ENCODE data around the gene C12orf57.
"Not testable (repeated sequence)": the region's sequence is repeated elsewhere in the genome, so short reads cannot be mapped to it uniquely, and the experiment has no call there.

The C12orf57 gene, protein sequence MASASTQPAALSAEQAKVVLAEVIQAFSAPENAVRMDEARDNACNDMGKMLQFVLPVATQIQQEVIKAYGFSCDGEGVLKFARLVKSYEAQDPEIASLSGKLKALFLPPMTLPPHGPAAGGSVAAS

DNA sequence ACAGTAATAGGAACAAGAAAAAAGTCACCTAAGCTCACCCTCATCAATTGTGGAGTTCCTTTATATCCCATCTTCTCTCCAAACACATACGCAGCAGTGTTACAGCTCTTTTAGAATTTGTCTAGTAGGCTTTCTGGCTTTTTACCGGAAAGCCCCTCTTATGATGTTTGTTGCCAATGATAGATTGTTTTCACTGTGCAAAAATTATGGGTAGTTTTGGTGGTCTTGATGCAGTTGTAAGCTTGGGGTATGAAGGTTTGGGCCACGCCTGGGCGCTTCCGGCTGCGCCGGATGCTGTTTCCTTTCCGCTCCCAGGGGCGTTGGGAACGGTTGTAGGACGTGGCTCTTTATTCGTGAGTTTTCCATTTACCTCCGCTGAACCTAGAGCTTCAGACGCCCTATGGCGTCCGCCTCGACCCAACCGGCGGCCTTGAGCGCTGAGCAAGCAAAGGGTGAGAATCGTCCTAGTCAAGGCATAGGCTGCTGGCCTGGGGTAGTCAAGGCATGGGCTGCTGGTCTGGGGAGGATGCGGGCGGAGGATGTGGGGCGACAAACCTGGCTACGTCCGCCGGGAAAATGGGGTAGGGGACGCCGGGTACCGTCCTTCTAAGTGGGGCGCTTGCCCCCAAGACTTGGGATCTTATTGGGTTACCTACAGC, at the start of gene C12orf57, which contains the start of gene RNU7-1:
TSS of gene C12orf57 (plus strand) at position 301 of the 659 bp plus-strand sequence. CDS start at position 401, 100 bp downstream.
TSS of gene RNU7-1 (plus strand) at position 95 of the 659 bp plus-strand sequence.
- Mint-ChIP-seq H3K4me1 (peaks cover 39% of the 10 kb centered on the region), H3K27me3 (no peaks in the 10 kb centered on the region), H3K36me3 (peaks cover 4% of the 10 kb centered on the region), H3K9me3 (no peaks in the 10 kb centered on the region), H3K27ac (peak within 1 kb of the TSS; percentile 100), H3K4me3 (peak within 1 kb of the TSS; percentile 95)
- ATAC-seq (ENCODE audit: low read depth) (peak; percentile 61), DNase-seq (ENCODE audit: low spot score in 2 of 2) (peak; percentile 63 to 79)

DNA sequence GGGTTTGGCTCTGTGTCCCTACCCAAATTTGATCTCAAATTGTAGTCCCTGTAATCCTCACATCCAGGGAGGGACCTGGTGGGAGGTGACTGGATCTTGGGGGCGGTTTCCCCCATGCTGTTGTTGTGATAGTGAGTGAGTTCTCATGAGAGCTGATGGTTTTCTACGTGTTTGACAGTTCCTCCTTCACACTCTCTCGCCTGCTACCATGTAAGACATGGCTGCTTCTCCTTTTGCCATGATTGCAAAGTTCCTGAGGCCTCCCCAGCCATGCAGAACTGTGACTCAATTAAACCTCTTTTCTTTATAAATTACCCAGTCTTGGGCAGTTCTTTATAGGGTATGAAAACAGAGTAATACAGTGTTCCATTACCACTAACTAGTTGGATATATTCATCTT, 49.5 kb upstream of the C12orf57 start:
- H3K4me1 Mint-ChIP-seq = peaks cover 3% of the 10 kb centered on the region
- H3K27ac Mint-ChIP-seq = no peak overlapping the region
- H3K36me3 Mint-ChIP-seq = no peaks in the 10 kb centered on the region
- no peaks in the 10 kb centered on the region for H3K27me3 Mint-ChIP-seq
- ATAC-seq (ENCODE audit: low read depth) (no peak), DNase-seq (ENCODE audit: low spot score in 2 of 2) (no peak)
- no peaks in the 10 kb centered on the region for H3K9me3 Mint-ChIP-seq
- no peak overlapping the region for H3K4me3 Mint-ChIP-seq

DNA sequence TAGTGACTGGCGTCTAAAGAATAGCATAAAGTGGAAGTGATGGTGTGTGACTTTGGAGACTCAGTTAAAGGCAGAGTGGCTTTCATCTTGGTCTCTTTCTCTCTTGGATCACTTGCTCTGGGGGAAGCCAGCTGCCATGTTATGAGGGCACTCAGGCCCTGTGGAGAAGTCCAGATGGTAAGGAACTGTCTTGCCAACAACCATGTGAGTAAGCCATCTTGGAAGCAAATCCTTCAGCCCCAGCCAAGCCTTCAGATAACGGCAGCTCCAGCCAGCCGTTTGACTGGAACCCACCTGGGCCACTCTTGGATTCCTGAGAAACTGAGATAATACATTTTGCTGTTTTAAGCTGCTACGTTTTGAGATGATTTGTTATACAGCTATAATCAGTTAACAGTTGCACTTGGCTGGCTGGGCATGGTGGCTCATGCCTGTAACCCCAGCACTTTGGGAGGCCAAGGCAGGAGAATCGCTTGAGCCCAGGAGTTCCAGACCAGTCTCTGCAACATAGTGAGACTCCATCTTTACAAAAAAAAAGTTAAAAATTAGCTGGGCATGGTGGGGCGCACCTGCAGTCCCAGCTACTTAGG, 46.9 kb upstream of the C12orf57 start:
- no peaks in the 10 kb centered on the region for H3K36me3 Mint-ChIP-seq
- H3K9me3 Mint-ChIP-seq = no peaks in the 10 kb centered on the region
- peaks cover 4% of the 10 kb centered on the region for H3K4me1 Mint-ChIP-seq
- no peak overlapping the region for H3K4me3 Mint-ChIP-seq
- ATAC-seq (ENCODE audit: low read depth) = no peak
- H3K27me3 Mint-ChIP-seq = no peaks in the 10 kb centered on the region
- DNase-seq (ENCODE audit: low spot score in 2 of 2) = no peak
- no peak overlapping the region for H3K27ac Mint-ChIP-seq

DNA sequence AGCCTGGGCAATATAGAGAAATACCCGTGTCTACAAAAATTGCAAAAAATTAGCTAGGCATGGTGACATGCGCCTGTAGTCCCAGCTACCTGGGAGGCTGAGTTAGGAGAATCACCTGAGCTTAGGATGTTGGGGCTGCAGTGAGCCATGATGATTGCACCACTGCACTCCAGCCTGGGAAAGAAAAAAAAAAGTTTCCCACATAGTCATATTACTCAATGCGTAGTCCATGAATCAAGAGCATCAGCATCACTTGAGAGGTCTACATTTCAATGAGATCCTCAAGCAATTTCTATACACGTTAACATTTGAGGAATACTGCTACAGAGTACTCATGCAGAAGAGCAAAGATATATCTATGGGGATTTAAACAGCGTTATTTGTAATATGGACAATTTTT, 44.4 kb upstream of the C12orf57 start:
- Mint-ChIP-seq H3K9me3 (no peaks in the 10 kb centered on the region), H3K36me3 (no peaks in the 10 kb centered on the region), H3K27me3 (no peaks in the 10 kb centered on the region), H3K4me1 (peaks cover 9% of the 10 kb centered on the region), H3K27ac (no peak overlapping the region), H3K4me3 (no peak overlapping the region)
- no peak for ATAC-seq (ENCODE audit: low read depth)
- no peak for DNase-seq (ENCODE audit: low spot score in 2 of 2)

DNA sequence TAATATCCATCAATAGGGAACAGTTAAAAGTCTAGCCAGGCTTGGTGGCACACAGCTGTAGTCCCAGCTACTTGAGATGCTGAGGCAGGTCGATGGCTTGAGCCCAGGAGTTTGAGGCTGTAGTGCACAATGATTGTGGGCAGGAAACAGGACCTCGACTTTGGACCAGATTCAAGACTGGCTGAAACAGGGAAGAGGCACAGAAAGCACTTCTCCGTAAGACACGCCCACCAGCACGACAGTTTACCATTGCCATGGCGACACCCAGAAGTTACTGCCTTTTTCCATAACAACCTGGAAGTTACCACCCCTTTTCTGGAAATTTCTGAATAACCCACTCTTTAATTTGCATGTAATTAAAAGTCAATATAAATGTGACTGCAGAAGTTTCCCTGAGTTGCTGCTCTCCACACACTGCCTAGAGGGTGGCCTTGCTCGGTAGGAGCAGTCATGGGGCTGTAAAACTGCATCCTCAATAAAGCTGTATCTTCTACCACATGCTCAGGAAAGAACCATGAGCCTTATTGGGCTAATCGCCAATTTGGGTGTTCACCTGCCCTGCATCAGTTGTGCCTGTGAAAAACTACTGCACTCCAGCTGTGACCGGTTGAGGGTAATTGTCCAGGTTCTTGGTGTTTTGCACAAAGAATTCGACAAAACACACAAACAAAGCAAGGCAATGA, 43.8 kb upstream of the C12orf57 start:
- no peak overlapping the region for H3K27ac Mint-ChIP-seq
- DNase-seq (ENCODE audit: low spot score in 2 of 2) = no peak

DNA sequence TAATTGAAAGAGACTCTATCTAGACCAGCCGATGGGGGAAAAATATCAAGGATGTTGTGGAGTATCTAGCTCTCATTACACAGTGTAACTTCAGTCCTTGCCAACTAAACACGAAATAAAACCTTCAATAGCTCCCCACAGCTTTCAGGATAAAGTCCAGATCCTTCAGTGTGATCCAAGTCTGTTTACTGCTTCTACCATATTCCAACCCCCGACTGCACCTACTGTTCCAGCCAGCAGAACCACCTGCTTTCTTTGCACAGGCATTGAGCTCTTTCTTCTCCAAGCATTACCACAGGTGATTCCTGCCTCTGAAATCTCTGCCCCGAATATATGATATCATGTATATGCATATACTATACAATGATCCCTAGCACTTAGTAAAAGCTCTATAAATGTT, 41.4 kb upstream of the C12orf57 start:
- no peak for DNase-seq (ENCODE audit: low spot score in 2 of 2)
- H3K27me3 Mint-ChIP-seq = no peaks in the 10 kb centered on the region
- no peak for ATAC-seq (ENCODE audit: low read depth)
- peaks cover 9% of the 10 kb centered on the region for H3K4me1 Mint-ChIP-seq
- H3K4me3 Mint-ChIP-seq = no peak overlapping the region
- peaks cover 1% of the 10 kb centered on the region for H3K36me3 Mint-ChIP-seq
- no peaks in the 10 kb centered on the region for H3K9me3 Mint-ChIP-seq
- no peak overlapping the region for H3K27ac Mint-ChIP-seq

More for the DNA sequence above, 43.8 kb upstream of the C12orf57 start:
- Mint-ChIP-seq H3K27me3 (no peaks in the 10 kb centered on the region), H3K4me3 (no peak overlapping the region), H3K4me1 (peaks cover 9% of the 10 kb centered on the region), H3K9me3 (no peaks in the 10 kb centered on the region), H3K36me3 (no peaks in the 10 kb centered on the region)
- no peak for ATAC-seq (ENCODE audit: low read depth)

DNA sequence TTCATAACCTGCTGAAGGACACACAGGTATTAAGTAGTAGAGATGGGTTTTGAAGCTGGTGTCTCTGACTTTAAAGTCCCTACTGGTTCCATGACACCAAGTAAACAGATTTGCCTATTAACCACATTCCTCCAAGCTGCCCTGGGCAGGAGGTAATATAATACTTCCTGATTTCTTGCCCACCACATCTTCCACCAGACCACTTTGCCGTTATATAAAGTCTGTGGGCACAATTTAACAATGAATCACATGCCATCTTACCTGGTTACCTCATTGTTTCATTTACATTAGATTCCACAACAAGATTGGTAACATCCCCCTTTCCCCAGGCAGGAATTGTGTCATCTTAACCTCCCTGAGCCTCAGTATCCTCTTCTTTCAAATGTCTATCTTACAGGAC, 40.1 kb upstream of the C12orf57 start:
- H3K36me3 Mint-ChIP-seq = peaks cover 1% of the 10 kb centered on the region
- H3K9me3 Mint-ChIP-seq = no peaks in the 10 kb centered on the region
- peaks cover 9% of the 10 kb centered on the region for H3K4me1 Mint-ChIP-seq
- ATAC-seq (ENCODE audit: low read depth) (no peak), DNase-seq (ENCODE audit: low spot score in 2 of 2) (no peak)
- H3K27me3 Mint-ChIP-seq = no peaks in the 10 kb centered on the region
- no peak overlapping the region for H3K27ac Mint-ChIP-seq
- no peak overlapping the region for H3K4me3 Mint-ChIP-seq

DNA sequence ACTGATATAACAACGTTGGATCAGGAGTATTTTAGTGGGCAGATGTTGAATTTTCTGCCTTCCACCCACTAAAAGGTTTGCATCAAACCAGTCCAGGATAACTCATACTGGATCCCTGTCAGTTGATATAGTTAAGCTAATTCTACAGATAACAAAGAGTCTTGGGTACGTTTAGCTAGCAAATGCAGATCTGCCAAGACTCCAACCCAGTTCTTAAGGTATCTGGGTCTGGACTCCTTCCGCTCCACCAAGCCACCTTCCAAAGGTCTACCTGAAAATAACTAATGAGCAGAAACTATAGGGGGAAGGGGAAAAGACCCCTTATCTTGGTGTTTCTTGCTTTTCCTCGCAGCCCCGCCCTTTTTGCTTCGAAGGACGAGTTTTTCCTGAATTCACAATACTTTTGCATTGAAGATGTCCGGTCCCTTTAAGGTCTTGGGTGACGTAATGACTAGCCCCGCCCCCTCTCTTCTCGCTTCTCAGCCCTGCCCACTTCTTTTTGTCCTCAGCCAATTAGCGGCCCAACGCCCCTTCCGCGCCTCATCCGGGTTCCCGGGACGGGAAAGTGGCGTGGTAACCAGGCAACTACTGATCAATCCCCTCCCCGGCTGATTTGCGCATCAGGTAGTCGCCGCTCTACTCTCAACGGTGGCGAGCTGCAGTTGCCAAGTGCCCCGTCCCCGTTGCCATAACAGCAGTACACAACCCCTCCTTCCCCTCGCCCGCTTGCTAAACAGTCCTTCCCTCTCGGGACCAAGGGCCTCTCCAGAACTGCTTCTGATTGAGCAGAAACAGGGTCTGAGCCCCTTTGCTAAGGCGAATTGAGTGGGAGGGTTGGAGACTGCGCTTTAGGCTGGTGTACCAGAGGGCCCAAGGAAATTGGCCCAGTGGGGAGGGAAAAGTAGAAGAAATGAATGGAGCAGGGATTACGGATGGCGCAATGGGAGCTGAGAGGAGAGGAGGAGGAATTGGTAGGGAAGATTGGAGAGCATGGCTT, 39.2 kb upstream of the C12orf57 start, which contains the start of gene LRRC23:
TSS of gene LRRC23 (plus strand) at position 543 of the 997 bp plus-strand sequence. CDS start 812 bp downstream, outside the sequence.
- H3K27ac Mint-ChIP-seq = no peak within 1 kb of the TSS
- ATAC-seq (ENCODE audit: low read depth) (peak; percentile 95), DNase-seq (ENCODE audit: low spot score in 2 of 2) (peak; percentile 89 to 96)
- H3K4me3 Mint-ChIP-seq = no peak within 1 kb of the TSS
- peaks cover 1% of the 10 kb centered on the region for H3K36me3 Mint-ChIP-seq
- no peaks in the 10 kb centered on the region for H3K9me3 Mint-ChIP-seq
- peaks cover 6% of the 10 kb centered on the region for H3K4me1 Mint-ChIP-seq
- H3K27me3 Mint-ChIP-seq = no peaks in the 10 kb centered on the region

DNA sequence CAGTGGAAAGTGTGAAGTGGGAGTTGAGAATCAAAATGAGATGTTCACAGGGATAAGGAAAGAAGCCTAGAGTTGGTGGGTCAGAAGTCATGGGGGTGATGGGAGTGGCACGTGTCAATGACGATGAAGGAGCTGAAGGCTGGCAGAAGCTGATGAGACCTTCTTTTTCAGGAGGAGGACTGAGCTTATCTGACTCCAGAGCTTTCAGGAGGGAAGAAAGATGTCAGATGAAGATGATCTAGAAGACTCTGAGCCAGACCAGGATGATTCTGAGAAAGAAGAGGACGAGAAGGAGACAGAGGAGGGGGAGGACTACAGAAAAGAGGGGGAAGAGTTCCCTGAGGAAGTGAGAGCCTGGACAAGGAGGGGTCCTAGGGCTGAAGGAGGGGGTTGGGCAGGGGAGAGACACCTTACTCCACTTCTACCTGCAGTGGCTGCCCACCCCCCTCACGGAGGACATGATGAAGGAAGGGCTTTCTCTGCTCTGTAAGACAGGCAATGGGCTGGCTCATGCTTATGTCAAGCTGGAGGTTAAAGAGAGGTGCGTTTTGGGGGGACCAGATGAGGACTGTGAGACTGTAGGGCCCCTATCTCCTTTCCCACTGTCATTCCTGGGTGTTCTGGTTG, 38.3 kb upstream of the C12orf57 start:
- H3K27me3 Mint-ChIP-seq = no peaks in the 10 kb centered on the region
- H3K4me3 Mint-ChIP-seq = no peak overlapping the region
- H3K36me3 Mint-ChIP-seq = peaks cover 1% of the 10 kb centered on the region
- DNase-seq (ENCODE audit: low spot score in 2 of 2) = no peak
- no peak for ATAC-seq (ENCODE audit: low read depth)
- H3K9me3 Mint-ChIP-seq = no peaks in the 10 kb centered on the region
- H3K27ac Mint-ChIP-seq = no peak overlapping the region
- peaks cover 5% of the 10 kb centered on the region for H3K4me1 Mint-ChIP-seq

DNA sequence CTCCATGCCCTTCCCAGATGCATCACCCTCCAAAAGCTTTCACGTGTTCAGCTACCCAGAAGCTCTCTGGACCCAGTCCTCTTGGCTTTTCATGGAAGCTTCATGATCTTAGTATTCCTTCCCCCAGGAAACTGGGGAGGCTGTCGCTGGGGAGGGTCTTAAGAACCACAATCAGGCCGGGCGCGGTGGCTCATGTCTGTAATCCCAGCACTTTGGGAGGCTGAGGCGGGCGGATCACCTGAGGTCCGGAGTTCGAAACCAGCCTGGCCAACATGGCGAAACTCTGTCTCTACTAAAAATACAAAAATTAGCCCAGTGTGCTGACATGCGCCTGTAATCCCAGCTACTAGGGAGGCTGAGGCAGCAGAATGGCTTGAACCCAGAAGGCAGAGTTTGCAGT, 35.7 kb upstream of the C12orf57 start:
- not testable (repeated sequence) for H3K27me3 Mint-ChIP-seq; H3K36me3 Mint-ChIP-seq; H3K9me3 Mint-ChIP-seq; ATAC-seq (ENCODE audit: low read depth); DNase-seq (ENCODE audit: low spot score in 2 of 2); H3K27ac Mint-ChIP-seq; H3K4me3 Mint-ChIP-seq
- peaks cover 11% of the 10 kb centered on the region for H3K4me1 Mint-ChIP-seq

DNA sequence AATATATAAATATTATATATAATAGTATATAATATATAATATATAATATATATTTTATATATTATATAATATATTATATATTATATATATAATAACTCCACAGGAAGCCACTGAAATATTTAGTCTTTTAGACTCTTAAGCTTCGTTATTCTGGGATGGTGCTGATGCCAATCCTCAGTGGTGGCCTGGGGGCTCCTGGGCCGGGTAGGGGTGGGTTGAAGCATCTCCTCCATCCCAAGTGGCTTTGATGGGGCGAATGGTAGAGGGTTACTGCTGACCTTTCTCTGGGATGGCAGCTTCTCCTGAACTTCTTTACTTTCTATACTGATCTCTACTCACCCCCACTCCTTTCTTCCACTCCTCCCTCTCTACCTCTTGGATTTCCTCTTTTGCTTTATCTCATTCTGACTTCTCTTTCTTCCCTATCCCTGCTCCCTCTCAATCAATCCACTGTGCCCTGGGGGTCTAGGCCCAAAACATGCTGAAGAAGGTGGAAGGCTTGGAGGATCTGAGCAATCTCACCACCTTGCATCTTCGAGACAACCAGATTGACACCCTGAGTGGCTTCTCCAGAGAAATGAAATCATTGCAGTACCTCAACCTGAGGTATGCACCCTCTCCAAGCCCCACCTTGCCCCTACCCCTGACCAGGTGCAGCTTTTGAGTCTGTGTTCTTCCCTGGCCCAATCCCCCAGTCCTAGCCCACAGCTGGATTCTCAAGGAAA, 34.2 kb upstream of the C12orf57 start:
- peaks cover 1% of the 10 kb centered on the region for H3K36me3 Mint-ChIP-seq
- no peak overlapping the region for H3K4me3 Mint-ChIP-seq
- H3K27ac Mint-ChIP-seq = no peak overlapping the region
- peaks cover 11% of the 10 kb centered on the region for H3K4me1 Mint-ChIP-seq
- H3K27me3 Mint-ChIP-seq = no peaks in the 10 kb centered on the region
- DNase-seq (ENCODE audit: low spot score in 2 of 2) (no peak), ATAC-seq (ENCODE audit: low read depth) (no peak)
- H3K9me3 Mint-ChIP-seq = no peaks in the 10 kb centered on the region

DNA sequence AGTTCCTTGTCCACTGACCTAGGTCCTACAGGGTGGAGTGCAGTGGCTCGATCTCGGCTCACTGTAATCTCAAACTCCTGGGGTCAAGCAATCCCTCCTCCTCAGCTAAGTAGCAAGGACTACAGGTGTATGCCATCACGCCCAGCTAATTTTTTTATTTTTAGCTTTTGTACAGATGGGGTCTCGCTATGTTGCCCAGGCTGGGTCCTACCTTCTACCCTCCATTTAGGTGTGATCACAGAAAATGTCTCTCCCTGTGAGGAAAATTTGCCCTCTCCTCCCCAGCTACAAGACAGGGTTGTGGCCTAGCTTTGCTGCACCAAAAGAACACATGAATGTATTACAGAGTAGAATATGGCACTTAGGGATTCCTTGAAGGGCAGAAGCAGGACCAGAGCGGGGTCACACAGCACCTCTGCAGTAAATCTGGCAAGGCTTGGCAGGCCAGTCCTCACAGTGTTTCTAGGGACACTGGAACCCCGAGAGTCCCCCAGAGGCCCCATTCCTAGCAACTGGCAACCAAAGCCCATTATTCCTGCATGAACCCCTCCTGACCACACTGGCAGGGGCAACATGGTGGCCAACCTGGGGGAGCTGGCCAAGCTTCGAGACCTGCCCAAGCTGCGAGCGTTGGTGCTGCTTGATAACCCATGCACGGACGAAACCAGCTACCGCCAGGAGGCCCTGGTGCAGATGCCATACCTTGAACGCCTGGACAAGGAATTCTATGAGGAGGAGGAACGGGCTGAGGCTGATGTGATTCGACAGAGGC, 31.5 kb upstream of the C12orf57 start:
- peak overlapping the region; percentile 47 for H3K4me3 Mint-ChIP-seq
- H3K4me1 Mint-ChIP-seq = peaks cover 25% of the 10 kb centered on the region
- no peaks in the 10 kb centered on the region for H3K9me3 Mint-ChIP-seq
- DNase-seq (ENCODE audit: low spot score in 2 of 2) = no peak
- no peaks in the 10 kb centered on the region for H3K27me3 Mint-ChIP-seq
- peak overlapping the region; percentile 25 for H3K27ac Mint-ChIP-seq
- no peak for ATAC-seq (ENCODE audit: low read depth)
- H3K36me3 Mint-ChIP-seq = peaks cover 7% of the 10 kb centered on the region

Data from memory B cell (primary cell).